NCI-H2107 treated with DMSO at 0.1 percent for 48 hours (cell line): ENCODE results near the gene MRPL52.
"Not testable (repeated sequence)": the region's sequence is repeated elsewhere in the genome, so short reads cannot be mapped to it uniquely, and the experiment has no call there.

ENCODE experiments used
- DNase-seq: peaks from one replicate; lab custom pipeline; 2025; ENCODE audit not compliant: unreplicated experiment; lab: John Stamatoyannopoulos, UW

Gene MRPL52

GRCh38 chr14:22829661-22830442, at the start of gene MRPL52:
MRPL52 (plus strand) TSS chr14:22829887; CDS start chr14:22829913, 26 bp downstream.
- DNase-seq: peak; percentile 96

GRCh38 chr14:22780105-22780679, 49.5 kb upstream of the MRPL52 start:
- no peak for DNase-seq

GRCh38 chr14:22780941-22781300, 48.8 kb upstream of the MRPL52 start:
- DNase-seq: no peak

- no peak for DNase-seq
These were observed 48.2 kb upstream of the MRPL52 start for GRCh38 chr14:22781301-22781991.

GRCh38 chr14:22786685-22787084, 43.0 kb upstream of the MRPL52 start:
- DNase-seq: no peak

GRCh38 chr14:22791301-22791700, 38.4 kb upstream of the MRPL52 start:
- no peak for DNase-seq

GRCh38 chr14:22792158-22792557, 37.5 kb upstream of the MRPL52 start:
- DNase-seq: no peak

GRCh38 chr14:22793550-22793949, 36.1 kb upstream of the MRPL52 start:
- not testable (repeated sequence) for DNase-seq

GRCh38 chr14:22793976-22794375, 35.7 kb upstream of the MRPL52 start:
- no peak for DNase-seq

GRCh38 chr14:22794551-22794951, 35.1 kb upstream of the MRPL52 start:
- no peak for DNase-seq

GRCh38 chr14:22796087-22796707, 33.5 kb upstream of the MRPL52 start:
- no peak for DNase-seq

- DNase-seq: no peak
These were observed 32.4 kb upstream of the MRPL52 start for GRCh38 chr14:22797017-22797917.

- no peak for DNase-seq
These were observed 31.2 kb upstream of the MRPL52 start for GRCh38 chr14:22798528-22798927.

- DNase-seq: no peak
These were observed 29.3 kb upstream of the MRPL52 start for GRCh38 chr14:22800346-22800745.

GRCh38 chr14:22801716-22802115, 28.0 kb upstream of the MRPL52 start:
- no peak for DNase-seq

- DNase-seq: no peak
These were observed 26.6 kb upstream of the MRPL52 start for GRCh38 chr14:22802860-22803686.

GRCh38 chr14:22803687-22803974, 26.1 kb upstream of the MRPL52 start:
- no peak for DNase-seq

GRCh38 chr14:22805235-22805634, 24.5 kb upstream of the MRPL52 start:
- DNase-seq: not testable (repeated sequence)

- no peak for DNase-seq
These were observed 22.1 kb upstream of the MRPL52 start for GRCh38 chr14:22807432-22808087.
